ENCODE measurements around the gene NRF1.

DNA sequence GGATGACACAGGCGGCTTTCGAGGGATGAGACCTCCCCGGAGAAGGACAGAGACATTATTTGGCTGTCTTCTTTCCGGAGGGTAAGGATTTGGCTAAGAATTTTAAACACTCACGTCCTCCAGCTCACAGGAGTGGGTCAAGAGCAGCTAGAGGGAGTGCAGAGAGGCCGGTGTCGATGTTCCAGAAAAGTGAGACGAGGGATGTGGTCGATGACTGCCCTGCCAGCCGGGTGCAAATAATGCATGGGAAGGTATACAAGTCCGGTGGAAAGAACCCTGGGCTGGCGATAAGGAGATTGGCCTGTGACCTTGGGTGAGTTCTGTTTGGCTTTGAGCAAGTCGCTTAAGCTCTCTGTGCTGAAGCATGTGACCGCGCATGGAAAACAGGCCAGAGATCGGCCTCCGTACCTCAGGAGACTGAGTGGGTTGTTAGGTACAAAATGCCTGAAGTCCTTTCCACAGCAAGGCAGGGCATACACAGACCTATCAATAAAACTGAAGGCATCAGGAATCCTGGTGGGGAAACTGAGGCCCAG lies 192.1 kb downstream of the NRF1 start:
- no peak for TF ChIP-seq POLR2AphosphoS5 (IDR thresholded peaks at IDR 0.05; ENCODE audit: low read depth, low read length)
- TF ChIP-seq, protein P1, sequence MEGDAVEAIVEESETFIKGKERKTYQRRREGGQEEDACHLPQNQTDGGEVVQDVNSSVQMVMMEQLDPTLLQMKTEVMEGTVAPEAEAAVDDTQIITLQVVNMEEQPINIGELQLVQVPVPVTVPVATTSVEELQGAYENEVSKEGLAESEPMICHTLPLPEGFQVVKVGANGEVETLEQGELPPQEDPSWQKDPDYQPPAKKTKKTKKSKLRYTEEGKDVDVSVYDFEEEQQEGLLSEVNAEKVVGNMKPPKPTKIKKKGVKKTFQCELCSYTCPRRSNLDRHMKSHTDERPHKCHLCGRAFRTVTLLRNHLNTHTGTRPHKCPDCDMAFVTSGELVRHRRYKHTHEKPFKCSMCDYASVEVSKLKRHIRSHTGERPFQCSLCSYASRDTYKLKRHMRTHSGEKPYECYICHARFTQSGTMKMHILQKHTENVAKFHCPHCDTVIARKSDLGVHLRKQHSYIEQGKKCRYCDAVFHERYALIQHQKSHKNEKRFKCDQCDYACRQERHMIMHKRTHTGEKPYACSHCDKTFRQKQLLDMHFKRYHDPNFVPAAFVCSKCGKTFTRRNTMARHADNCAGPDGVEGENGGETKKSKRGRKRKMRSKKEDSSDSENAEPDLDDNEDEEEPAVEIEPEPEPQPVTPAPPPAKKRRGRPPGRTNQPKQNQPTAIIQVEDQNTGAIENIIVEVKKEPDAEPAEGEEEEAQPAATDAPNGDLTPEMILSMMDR (IDR thresholded peaks at IDR 0.05): no peak
- TF ChIP-seq, protein P2, sequence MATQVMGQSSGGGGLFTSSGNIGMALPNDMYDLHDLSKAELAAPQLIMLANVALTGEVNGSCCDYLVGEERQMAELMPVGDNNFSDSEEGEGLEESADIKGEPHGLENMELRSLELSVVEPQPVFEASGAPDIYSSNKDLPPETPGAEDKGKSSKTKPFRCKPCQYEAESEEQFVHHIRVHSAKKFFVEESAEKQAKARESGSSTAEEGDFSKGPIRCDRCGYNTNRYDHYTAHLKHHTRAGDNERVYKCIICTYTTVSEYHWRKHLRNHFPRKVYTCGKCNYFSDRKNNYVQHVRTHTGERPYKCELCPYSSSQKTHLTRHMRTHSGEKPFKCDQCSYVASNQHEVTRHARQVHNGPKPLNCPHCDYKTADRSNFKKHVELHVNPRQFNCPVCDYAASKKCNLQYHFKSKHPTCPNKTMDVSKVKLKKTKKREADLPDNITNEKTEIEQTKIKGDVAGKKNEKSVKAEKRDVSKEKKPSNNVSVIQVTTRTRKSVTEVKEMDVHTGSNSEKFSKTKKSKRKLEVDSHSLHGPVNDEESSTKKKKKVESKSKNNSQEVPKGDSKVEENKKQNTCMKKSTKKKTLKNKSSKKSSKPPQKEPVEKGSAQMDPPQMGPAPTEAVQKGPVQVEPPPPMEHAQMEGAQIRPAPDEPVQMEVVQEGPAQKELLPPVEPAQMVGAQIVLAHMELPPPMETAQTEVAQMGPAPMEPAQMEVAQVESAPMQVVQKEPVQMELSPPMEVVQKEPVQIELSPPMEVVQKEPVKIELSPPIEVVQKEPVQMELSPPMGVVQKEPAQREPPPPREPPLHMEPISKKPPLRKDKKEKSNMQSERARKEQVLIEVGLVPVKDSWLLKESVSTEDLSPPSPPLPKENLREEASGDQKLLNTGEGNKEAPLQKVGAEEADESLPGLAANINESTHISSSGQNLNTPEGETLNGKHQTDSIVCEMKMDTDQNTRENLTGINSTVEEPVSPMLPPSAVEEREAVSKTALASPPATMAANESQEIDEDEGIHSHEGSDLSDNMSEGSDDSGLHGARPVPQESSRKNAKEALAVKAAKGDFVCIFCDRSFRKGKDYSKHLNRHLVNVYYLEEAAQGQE (IDR thresholded peaks at IDR 0.05; ENCODE audit: insufficient read depth in 1 of 2, low read depth in 2 of 2, low read length in 1 of 2): no peak
